AML-193 (cell line): ENCODE data around the gene OR13D1.
"Not testable (repeated sequence)": the region's sequence is repeated elsewhere in the genome, so short reads cannot be mapped to it uniquely, and the experiment has no call there.

Experiments used
- DNase-seq, 2 experiments: peaks; one replicate each; lab custom pipeline; 2025; lab: John Stamatoyannopoulos, UW

The OR13D1 gene, protein sequence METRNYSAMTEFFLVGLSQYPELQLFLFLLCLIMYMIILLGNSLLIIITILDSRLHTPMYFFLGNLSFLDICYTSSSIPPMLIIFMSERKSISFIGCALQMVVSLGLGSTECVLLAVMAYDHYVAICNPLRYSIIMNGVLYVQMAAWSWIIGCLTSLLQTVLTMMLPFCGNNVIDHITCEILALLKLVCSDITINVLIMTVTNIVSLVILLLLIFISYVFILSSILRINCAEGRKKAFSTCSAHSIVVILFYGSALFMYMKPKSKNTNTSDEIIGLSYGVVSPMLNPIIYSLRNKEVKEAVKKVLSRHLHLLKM

DNA sequence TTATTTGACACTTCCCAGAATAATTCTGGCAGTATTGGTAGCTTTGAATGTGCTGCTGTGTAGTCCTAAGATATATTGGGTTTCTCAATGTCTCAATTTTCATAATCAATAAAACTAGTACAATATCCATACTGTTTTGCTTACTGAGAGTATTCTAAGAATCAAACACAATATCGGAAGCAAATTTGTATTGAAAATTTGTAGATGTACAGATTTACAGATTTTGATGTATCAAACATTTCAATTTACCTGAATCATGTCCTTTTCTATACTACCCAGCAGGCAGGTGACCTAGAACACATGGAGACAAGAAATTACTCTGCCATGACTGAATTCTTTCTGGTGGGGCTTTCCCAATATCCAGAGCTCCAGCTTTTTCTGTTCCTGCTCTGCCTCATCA lies at the start of gene OR13D1:
Gene OR13D1 (plus strand): TSS at position 301 of the 400 bp plus-strand sequence. CDS start 0 bp downstream, at position 301.
- DNase-seq = no peak

DNA sequence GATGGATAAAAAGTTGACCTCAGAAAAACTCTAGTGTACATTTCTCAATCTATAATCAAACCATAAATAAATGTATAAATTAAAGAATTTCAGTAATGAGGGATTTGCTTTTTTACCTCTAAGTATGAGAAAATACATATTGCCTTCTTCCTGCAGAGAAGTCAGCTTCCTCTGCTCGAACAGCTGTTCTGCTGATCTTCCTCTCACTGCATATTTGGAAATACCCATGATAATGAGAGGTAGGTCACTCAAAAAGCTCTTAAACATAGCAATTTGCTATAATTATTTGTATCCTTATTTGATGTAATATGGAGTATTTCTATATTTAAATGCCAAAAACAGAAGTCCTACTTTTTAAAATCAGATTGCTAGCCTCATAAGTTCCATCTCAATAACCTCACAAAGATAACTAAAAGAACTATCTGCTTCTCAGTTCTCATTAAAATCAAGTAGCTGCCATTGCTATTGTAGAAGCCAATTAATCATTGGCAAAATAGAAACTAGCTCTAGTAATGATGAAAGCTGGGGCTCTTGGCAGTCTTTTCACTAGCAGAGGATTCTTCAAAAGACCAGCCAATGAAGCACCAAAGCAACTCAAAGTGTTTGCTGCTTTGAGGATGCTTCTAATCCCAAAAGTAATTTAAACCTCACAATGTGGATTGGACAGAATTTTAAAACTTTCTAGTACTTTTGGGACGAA lies 35.7 kb upstream of the OR13D1 start:
- DNase-seq = no peak

DNA sequence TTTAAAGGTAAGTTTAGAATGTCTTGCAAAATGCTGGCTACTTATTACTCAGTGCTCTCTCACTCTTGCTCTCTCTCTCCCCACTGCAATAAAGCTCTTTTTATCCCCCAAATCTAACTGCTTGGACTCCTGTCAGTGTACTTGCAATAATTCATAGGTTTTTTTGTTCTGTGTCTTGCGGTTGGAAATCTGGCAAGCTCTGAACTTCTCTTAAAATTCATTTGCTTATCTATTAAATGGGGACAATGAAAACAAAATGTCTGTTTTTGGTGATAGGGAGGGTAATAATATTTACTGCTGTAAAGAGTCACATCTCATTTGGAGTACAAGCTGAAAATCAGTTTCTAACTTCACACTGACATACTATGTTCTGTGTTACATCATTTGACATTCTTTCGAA lies 18.7 kb upstream of the OR13D1 start:
- DNase-seq = no peak

DNA sequence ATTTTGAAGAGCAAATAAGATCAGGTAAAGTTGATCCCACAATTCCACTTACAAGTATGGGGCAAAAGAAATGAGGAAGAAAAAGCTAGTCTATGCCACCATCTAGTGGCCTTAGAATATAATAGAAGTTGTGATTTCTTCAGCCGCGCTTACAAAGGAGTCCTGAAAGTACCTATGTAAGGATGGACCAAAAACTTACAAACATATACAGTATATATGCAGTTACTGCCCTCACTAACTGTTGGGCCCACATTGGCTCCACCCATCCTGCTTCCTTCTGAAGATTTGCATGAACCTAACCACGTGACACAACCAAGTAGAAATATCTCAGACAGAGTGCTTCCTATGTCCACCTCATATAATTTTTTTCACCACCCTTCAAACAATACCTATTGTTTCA lies 11.7 kb upstream of the OR13D1 start:
- DNase-seq = peak; percentile 46 to 55

DNA sequence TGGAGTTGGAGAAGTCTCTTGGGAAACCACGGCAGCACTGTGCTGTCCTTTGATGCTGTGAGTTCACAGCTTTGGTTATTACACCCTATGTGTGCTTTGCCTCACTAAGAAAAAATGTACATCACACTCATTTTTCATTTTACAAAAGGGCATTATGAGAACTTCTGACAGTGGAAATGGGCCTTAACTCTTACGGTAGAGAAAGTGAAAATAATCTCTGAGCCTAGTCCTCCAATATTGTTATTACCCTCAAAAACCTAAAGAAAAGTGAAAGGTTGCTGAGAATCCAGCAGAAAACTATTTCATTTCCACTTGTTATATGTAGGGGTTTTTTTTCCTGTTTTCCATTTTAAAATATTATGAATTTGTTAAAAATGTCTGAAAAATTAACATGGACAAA lies 8.2 kb upstream of the OR13D1 start:
- no peak for DNase-seq

DNA sequence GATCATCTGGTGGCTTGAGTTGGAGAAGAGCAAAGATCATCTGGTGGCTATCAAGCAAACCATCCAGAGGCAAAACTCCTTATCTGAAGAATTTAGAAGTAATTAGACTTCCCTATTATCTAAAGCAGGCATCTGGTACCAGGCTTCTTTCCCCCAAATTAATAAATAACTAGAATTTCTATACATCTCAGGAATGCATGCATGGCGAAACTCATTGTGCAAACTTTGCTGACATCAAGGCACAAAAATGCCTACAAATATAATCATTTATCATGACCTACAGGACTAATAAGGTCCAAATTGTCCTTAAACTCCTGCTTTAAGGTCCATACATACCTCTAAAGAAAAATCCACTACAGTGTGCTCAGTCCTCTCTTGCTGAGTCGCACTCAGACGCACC lies 6.0 kb downstream of the OR13D1 start:
- no peak for DNase-seq

DNA sequence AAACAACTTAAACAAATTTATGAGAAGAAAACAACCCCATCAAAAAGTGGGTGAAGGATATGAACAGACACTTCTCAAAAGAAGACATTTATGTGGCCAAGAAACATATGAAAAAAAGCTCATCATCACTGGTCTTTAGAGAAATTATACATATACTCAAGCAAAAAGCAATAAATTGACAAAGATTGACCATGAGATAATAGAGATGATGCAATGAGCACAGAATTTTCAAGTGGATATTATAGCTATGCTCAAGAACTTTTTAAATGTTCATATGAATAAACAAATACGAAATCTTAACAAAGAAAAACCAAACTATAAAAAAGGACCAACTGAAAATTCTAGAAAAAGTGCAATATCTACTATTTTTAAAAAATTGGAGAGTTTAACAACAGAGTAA lies 14.4 kb downstream of the OR13D1 start:
- not testable (repeated sequence) for DNase-seq

DNA sequence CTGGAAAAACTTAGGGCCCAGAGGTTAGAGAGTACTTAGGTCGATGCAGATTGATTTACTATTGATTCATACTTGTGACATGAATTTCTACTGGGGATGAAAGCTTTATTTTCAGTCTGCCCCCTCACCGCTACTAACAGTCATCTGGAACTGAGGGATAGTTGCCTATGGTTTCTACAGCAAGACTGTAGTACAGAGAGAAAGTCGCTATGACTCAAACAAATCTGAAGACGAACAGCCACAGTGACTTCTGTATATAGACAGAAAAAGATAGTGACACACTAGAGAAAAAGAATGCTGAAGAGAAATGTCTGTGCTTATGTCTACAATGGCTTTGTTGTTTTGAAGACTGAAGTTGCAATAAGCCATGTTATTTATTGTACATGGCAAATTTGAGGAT lies 17.3 kb downstream of the OR13D1 start:
- DNase-seq = no peak

DNA sequence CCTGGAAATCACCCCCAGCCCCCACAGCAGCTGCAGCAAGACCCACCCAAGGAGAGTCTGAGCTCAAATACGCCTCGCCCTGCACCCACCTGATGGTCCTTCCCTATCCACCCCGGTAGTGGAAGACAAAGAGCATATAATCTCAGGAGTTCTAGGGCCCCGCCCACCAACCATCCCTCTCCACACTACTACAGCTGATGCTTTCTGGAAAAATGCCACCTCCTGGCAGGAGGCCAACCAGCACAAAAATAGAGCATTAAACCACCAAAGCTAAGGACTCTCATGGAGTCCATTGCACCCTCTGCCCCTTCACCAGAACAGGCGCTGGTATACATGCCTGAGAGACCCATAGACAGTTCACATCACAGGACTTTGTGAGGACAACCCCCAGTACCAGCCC lies 30.7 kb downstream of the OR13D1 start:
- DNase-seq = no peak

DNA sequence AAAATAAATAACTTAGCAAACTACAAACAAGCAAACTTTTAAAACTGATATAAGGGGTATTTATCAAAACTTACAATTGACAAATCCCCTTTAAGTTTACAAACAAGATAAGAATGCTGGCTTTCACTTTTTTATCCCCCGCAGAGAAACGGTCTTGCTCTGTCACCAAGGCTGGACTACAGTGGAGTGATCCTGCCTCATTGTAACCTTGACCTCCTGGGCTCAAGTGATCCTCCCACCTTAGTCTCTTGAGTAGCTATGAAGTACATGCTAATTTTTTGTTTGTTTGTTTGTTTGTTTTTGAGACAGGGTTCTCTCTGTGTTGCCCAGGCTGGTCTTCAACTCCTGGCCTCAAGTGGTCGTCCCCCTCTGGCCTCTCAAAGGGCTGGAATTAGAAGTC lies 44.1 kb downstream of the OR13D1 start:
- no peak for DNase-seq

DNA sequence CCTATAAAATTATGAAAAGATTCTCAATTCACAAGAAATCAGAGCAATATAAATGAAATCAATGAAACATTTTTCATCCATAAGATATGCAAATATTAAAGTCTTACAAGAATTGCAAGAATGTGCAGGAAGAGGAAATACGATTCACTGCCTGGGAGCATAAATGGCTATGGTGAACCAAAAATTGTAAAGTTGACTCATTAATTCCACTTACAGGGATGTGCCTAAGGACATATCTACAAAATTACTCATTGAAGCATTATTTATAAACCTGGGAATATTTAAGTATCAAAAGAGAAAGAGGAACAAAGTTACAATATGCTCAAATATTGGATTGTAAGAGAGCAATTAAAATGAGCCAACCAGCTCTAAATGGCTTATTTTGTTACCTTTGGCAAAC lies 46.3 kb downstream of the OR13D1 start:
- DNase-seq = no peak

DNA sequence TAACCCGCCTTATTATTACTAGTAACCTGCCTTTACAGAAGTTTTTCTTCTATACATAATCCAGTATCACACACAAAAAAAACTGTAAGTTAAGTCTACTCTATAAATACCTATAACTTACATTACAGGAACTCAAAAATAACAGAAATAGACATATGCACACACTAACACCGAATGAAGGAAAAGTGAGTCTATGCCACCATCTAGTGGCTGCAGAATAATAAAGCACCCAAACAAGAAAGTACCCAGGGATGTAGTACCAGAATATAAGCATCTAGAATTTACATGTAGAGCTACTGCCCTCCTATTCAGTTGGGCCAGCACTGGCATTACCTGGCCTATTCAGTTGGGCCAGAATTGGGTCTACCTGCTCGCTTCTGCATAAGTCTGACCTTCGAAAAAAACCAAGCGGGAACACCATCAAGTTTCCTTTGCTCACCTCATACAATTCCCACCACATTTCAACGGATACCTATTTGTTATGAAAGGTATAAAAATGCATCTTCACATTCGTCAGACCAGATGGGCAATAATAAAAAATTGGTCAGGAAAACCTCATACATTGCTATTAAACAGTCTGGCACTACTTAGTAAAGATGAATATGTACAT lies 49.2 kb downstream of the OR13D1 start:
- peak; percentile 73 to 75 for DNase-seq
